Trophoblast cell (in vitro differentiated cells and primary cell): Measurements from ENCODE around the gene ASGR2.

Source experiments
- DNase-seq, 2 donors: peaks; one replicate each; pipeline ENCODE4 v3.0.0-alpha.2; 2016
- H2AFZ ChIP-seq: 2 replicates; pipeline ENCODE4 v1.6.1; 2013; ENCODE audit warnings: low read length, moderate library complexity, mild to moderate bottlenecking; ENCODE audit not compliant: insufficient read depth, poor library complexity
- H2AK5ac ChIP-seq: 2 replicates; pipeline ENCODE4 v1.6.1; 2013; ENCODE audit warnings: mild to moderate bottlenecking, low read length
- H2BK120ac ChIP-seq: 2 replicates; pipeline ENCODE4 v1.6.1; 2013; ENCODE audit warnings: low read length, mild to moderate bottlenecking, moderate library complexity; ENCODE audit not compliant: insufficient read depth, poor library complexity
- H2BK12ac ChIP-seq: 2 replicates; pipeline ENCODE4 v1.6.1; 2013; ENCODE audit warnings: mild to moderate bottlenecking, low read length, moderate library complexity
- H2BK5ac ChIP-seq: 2 replicates; pipeline ENCODE4 v1.6.1; 2013; ENCODE audit warnings: low read length, low read depth, moderate library complexity, mild to moderate bottlenecking; ENCODE audit not compliant: poor library complexity
- H3K14ac ChIP-seq: 2 replicates; pipeline ENCODE4 v1.6.1; 2013; ENCODE audit warnings: mild to moderate bottlenecking, low read length
- H3K18ac ChIP-seq: 2 replicates; pipeline ENCODE4 v1.6.1; 2013; ENCODE audit warnings: mild to moderate bottlenecking, low read length
- H3K23ac ChIP-seq: 2 replicates; pipeline ENCODE4 v1.6.1; 2013; ENCODE audit warnings: low read length
- H3K27ac ChIP-seq: 2 replicates; pipeline ENCODE4 v1.5.1; 2013; ENCODE audit warnings: low read depth, mild to moderate bottlenecking, inconsistent platforms, low read length, moderate library complexity
- H3K27me3 ChIP-seq: 2 replicates; pipeline ENCODE4 v1.6.1; 2013; ENCODE audit warnings: inconsistent platforms, mild to moderate bottlenecking, low read length, moderate library complexity; ENCODE audit not compliant: insufficient read depth
- H3K36me3 ChIP-seq, 2 experiments: 1 replicate in 1 of 2; 2 replicates in 1 of 2; pipeline ENCODE4 v1.6.1; 2013; ENCODE audit warnings: low read length in 2 of 2, mild to moderate bottlenecking in 2 of 2, moderate library complexity in 1 of 2; ENCODE audit not compliant: insufficient read depth in 2 of 2, control insufficient read depth in 1 of 2
- H3K4ac ChIP-seq: 2 replicates; pipeline ENCODE4 v1.6.1; 2013; ENCODE audit warnings: low read depth, mild to moderate bottlenecking, low read length, moderate library complexity
- H3K4me1 ChIP-seq, 2 experiments: 1 replicate in 1 of 2; 2 replicates in 1 of 2; pipeline ENCODE4 v1.6.1; 2013; ENCODE audit warnings: low read length in 2 of 2, mild to moderate bottlenecking in 2 of 2, moderate library complexity in 1 of 2; ENCODE audit not compliant: insufficient read depth in 2 of 2, control insufficient read depth in 1 of 2
- H3K4me2 ChIP-seq: 2 replicates; pipeline ENCODE4 v1.6.1; 2013; ENCODE audit warnings: inconsistent platforms, mild to moderate bottlenecking, low read length, moderate library complexity
- H3K4me3 ChIP-seq: 2 replicates; pipeline ENCODE4 v1.5.1; 2013; ENCODE audit warnings: mild to moderate bottlenecking, low read depth, low read length, inconsistent platforms
- H3K79me1 ChIP-seq: one replicate; pipeline ENCODE4 v1.6.1; 2013; ENCODE audit warnings: low read length
- H3K79me2 ChIP-seq: 2 replicates; pipeline ENCODE4 v1.6.1; 2013; ENCODE audit warnings: low read length, mild to moderate bottlenecking; ENCODE audit not compliant: control insufficient read depth, insufficient read depth, poor library complexity
- H3K9ac ChIP-seq: 2 replicates; pipeline ENCODE4 v1.6.1; 2013; ENCODE audit warnings: mild to moderate bottlenecking, low read length
- H3K9me3 ChIP-seq: 2 replicates; pipeline ENCODE4 v1.6.1; 2013; ENCODE audit warnings: low read depth, mild to moderate bottlenecking, control low read depth, inconsistent platforms, low read length; ENCODE audit not compliant: insufficient read depth
- H4K12ac ChIP-seq: 2 replicates; pipeline ENCODE4 v1.6.1; 2013; ENCODE audit warnings: low read depth, mild to moderate bottlenecking, low read length, moderate library complexity
- H4K8ac ChIP-seq: 2 replicates; pipeline ENCODE4 v1.6.1; 2013; ENCODE audit warnings: low read depth, mild to moderate bottlenecking, low read length, moderate library complexity
- H4K91ac ChIP-seq: one replicate; pipeline ENCODE4 v1.6.1; 2013; ENCODE audit warnings: low read depth, mild to moderate bottlenecking, low read length, moderate library complexity
- WGBS: extraction: QIAGEN DNeasy Blood & Tissue Kit; methylation state at CpG from one replicate; pipeline ENCODE4 v1.1.7; 2013; ENCODE audit warnings: missing lambda C conversion rate; ENCODE audit not compliant: insufficient read length, insufficient coverage; ENCODE audit errors: extremely low coverage; 5-methylcytosine and 5-hydroxymethylcytosine counted together

The ASGR2 gene

GRCh38 chr17:7139400-7139799 is 24.8 kb upstream of the ASGR2 start:
- Histone ChIP-seq H3K23ac (no peak overlapping the region), H3K9ac (no peak overlapping the region), H2BK120ac (peak overlapping the region; percentile 5), H3K27me3 (no peaks in the 10 kb centered on the region), H3K14ac (no peak overlapping the region), H3K36me3 (no peaks in the 10 kb centered on the region), H2AK5ac (no peak overlapping the region), H3K9me3 (no peaks in the 10 kb centered on the region), H4K12ac (no peak overlapping the region), H2BK12ac (peak overlapping the region; percentile 37), H3K27ac (peak overlapping the region; percentile 6), H2BK5ac (no peak overlapping the region), H3K4me2 (no peak overlapping the region), H4K91ac (peak overlapping the region; percentile 3), H4K8ac (peak overlapping the region; percentile 42), H3K18ac (no peak overlapping the region), H3K4me1 (peaks cover 14 to 20% of the 10 kb centered on the region in 2 experiments), H3K4me3 (no peak overlapping the region), H3K79me2 (peaks cover 2% of the 10 kb centered on the region), H3K4ac (no peak overlapping the region), H2AFZ (no peak overlapping the region), H3K79me1 (peaks cover 14% of the 10 kb centered on the region)
- no CpG with 5 or more reads among the region's 10 CpGs for WGBS
- no peak for DNase-seq

- no peaks in the 10 kb centered on the region for H3K27me3 ChIP-seq
- H3K27ac ChIP-seq, result peak overlapping the region; percentile 61
- no peak overlapping the region for H3K4me2 ChIP-seq
- H3K79me1 ChIP-seq, result peaks cover 14% of the 10 kb centered on the region
- no peak overlapping the region for H2BK5ac ChIP-seq
- no peak overlapping the region for H3K23ac ChIP-seq
- H3K4ac ChIP-seq, result no peak overlapping the region
- no peak overlapping the region for H3K9ac ChIP-seq
- H3K14ac ChIP-seq, result peak overlapping the region; percentile 44
- no peak overlapping the region for H2AFZ ChIP-seq
- DNase-seq, result peak in 1 of 2 donors; percentile 20
- peak overlapping the region; percentile 27 for H2BK12ac ChIP-seq
- no CpG with 5 or more reads among the region's 7 CpGs for WGBS
- no peak overlapping the region for H3K18ac ChIP-seq
- H2BK120ac ChIP-seq, result peak overlapping the region; percentile 81
- peak overlapping the region; percentile 42 for H4K8ac ChIP-seq
- peaks cover 2% of the 10 kb centered on the region for H3K79me2 ChIP-seq
- no peak overlapping the region for H2AK5ac ChIP-seq
- no peaks in the 10 kb centered on the region for H3K9me3 ChIP-seq
- no peaks in the 10 kb centered on the region for H3K36me3 ChIP-seq
- no peak overlapping the region for H3K4me3 ChIP-seq
- H4K91ac ChIP-seq, result peak overlapping the region; percentile 41
- H3K4me1 ChIP-seq, result peaks cover 14 to 20% of the 10 kb centered on the region in 2 experiments
- H4K12ac ChIP-seq, result no peak overlapping the region
Measured at GRCh38 chr17:7138800-7139381, 24.3 kb upstream of the ASGR2 start.

- Histone ChIP-seq H3K14ac (peak overlapping the region; percentile 75), H4K91ac (peak overlapping the region; percentile 64), H3K27me3 (no peaks in the 10 kb centered on the region), H4K12ac (no peak overlapping the region), H2BK5ac (no peak overlapping the region), H3K79me1 (peaks cover 14% of the 10 kb centered on the region), H4K8ac (no peak overlapping the region), H3K9me3 (no peaks in the 10 kb centered on the region), H3K79me2 (peaks cover 2% of the 10 kb centered on the region), H3K23ac (no peak overlapping the region), H3K4me2 (no peak overlapping the region), H3K27ac (peak overlapping the region; percentile 22), H2AFZ (no peak overlapping the region), H2BK12ac (peak overlapping the region; percentile 73), H2BK120ac (peak overlapping the region; percentile 8), H3K4me3 (no peak overlapping the region), H3K9ac (no peak overlapping the region), H3K4ac (no peak overlapping the region), H3K18ac (no peak overlapping the region), H2AK5ac (no peak overlapping the region), H3K4me1 (peaks cover 14 to 25% of the 10 kb centered on the region in 2 experiments), H3K36me3 (no peaks in the 10 kb centered on the region)
- WGBS, result no CpG with 5 or more reads among the region's 13 CpGs
- DNase-seq, result no peak
Measured at GRCh38 chr17:7137171-7137943, 22.7 kb upstream of the ASGR2 start.

- H3K18ac ChIP-seq, result no peak overlapping the region
- H4K91ac ChIP-seq, result no peak overlapping the region
- no peak overlapping the region for H3K9ac ChIP-seq
- H3K14ac ChIP-seq, result no peak overlapping the region
- H2BK12ac ChIP-seq, result no peak overlapping the region
- H4K8ac ChIP-seq, result no peak overlapping the region
- no peaks in the 10 kb centered on the region for H3K36me3 ChIP-seq
- WGBS, result no CpG with 5 or more reads among the region's 9 CpGs
- H3K4me3 ChIP-seq, result no peak overlapping the region
- no peaks in the 10 kb centered on the region for H3K27me3 ChIP-seq
- no peak overlapping the region for H3K23ac ChIP-seq
- no peak overlapping the region for H3K27ac ChIP-seq
- peaks cover 2% of the 10 kb centered on the region for H3K79me2 ChIP-seq
- H2BK5ac ChIP-seq, result no peak overlapping the region
- H3K9me3 ChIP-seq, result no peaks in the 10 kb centered on the region
- no peak overlapping the region for H4K12ac ChIP-seq
- H3K4me2 ChIP-seq, result no peak overlapping the region
- no peak overlapping the region for H2AFZ ChIP-seq
- H2BK120ac ChIP-seq, result no peak overlapping the region
- no peak overlapping the region for H2AK5ac ChIP-seq
- DNase-seq, result peak; percentile 43 to 73
- H3K79me1 ChIP-seq, result peaks cover 13% of the 10 kb centered on the region
- no peak overlapping the region for H3K4ac ChIP-seq
- peaks cover 10 to 22% of the 10 kb centered on the region in 2 experiments for H3K4me1 ChIP-seq
Measured at GRCh38 chr17:7136266-7136877, 21.8 kb upstream of the ASGR2 start.
